Smooth muscle cell (in vitro differentiated cells): ENCODE results near the gene MADD. TPM values are rescaled to one million over a fixed set of nuclear protein-coding genes. Genes with fewer than 3 reads are reported as not detected.
A peak's percentile ranks its signal among the peaks of the same experiment; 100 is the strongest.

ENCODE experiments used
- DNase-seq: peaks from one replicate; lab custom pipeline; 2025; ENCODE audit not compliant: unreplicated experiment; lab: John Stamatoyannopoulos, UW
- H2AFZ ChIP-seq: fragments of 200-600 bp; sonication (generic); 2 replicates; pipeline ENCODE4 v1.6.0; 2016; ENCODE audit warnings: antibody characterized with exemption, low read depth, mild to moderate bottlenecking
- H3F3A ChIP-seq: fragments of 200-600 bp; sonication (generic); 2 replicates; pipeline ENCODE4 v1.6.0; 2017; ENCODE audit warnings: antibody characterized with exemption, low read depth
- H3K27ac ChIP-seq: fragments of 200-600 bp; sonication (generic); 2 replicates; pipeline ENCODE4 v1.5.1; 2016; ENCODE audit warnings: low read depth, mild to moderate bottlenecking
- H3K27me3 ChIP-seq: fragments of 200-600 bp; sonication (generic); 2 replicates; pipeline ENCODE4 v1.6.1; 2016; ENCODE audit warnings: low read depth, mild to moderate bottlenecking
- H3K36me3 ChIP-seq: fragments of 200-600 bp; sonication (generic); 2 replicates; pipeline ENCODE4 v1.5.1; 2016; ENCODE audit warnings: low read depth
- H3K4me1 ChIP-seq: fragments of 200-600 bp; sonication (generic); 2 replicates; pipeline ENCODE4 v1.5.1; 2016; ENCODE audit warnings: low read depth
- H3K4me2 ChIP-seq: fragments of 200-600 bp; sonication (generic); 2 replicates; pipeline ENCODE4 v1.6.0; 2016; ENCODE audit warnings: mild to moderate bottlenecking
- H3K4me3 ChIP-seq: fragments of 200-600 bp; sonication (generic); 2 replicates; pipeline ENCODE4 v1.5.1; 2016; ENCODE audit warnings: mild to moderate bottlenecking
- H3K79me2 ChIP-seq: fragments of 200-600 bp; sonication (generic); 2 replicates; pipeline ENCODE4 v1.6.0; 2016; ENCODE audit warnings: low read depth, mild to moderate bottlenecking
- H3K9ac ChIP-seq: fragments of 200-600 bp; sonication (generic); 2 replicates; pipeline ENCODE4 v1.6.0; 2016; ENCODE audit warnings: low read depth
- H3K9me3 ChIP-seq: fragments of 200-600 bp; sonication (generic); replicated peaks from 2 replicates; pipeline ENCODE4 v1.5.1; 2016; ENCODE audit warnings: low read depth
- H4K20me1 ChIP-seq: fragments of 200-600 bp; sonication (generic); 2 replicates; pipeline ENCODE4 v1.6.0; 2016; ENCODE audit warnings: low read depth
- WGBS: methylation state at CpG from one replicate; pipeline ENCODE4 v1.1.7; 2016; ENCODE audit warnings: low lambda C conversion rate; 5-methylcytosine and 5-hydroxymethylcytosine counted together
- polyA plus RNA-seq: library from polyadenylated mRNA; unstranded; fragments of >200 nt; fragmentation: Nextera tagmentation; extraction: Ambion mirVana; gene quantifications from 2 replicates; pipeline ENCODE4 v1.2.1, GENCODE V29; 2016
- total RNA-seq: library from RNA; depleted of rRNA; stranded (reverse); fragments of >200 nt; gene quantifications from 2 replicates; pipeline ENCODE4 v1.2.3, GENCODE V29; 2014
- TF ChIP-seq, protein P1 (sequence below): fragments of 200-600 bp; sonication (generic); IDR thresholded peaks from 2 replicates; pipeline ENCODE4 v1.5.1; 2017; ENCODE audit warnings: borderline replicate concordance, mild to moderate bottlenecking, antibody characterized with exemption; ENCODE audit not compliant: insufficient read depth, poor library complexity, severe bottlenecking

Gene MADD
- total and polyA plus RNA-seq, 2 experiments from 2014 or later, result 13.1 to 24.2 TPM

DNA sequence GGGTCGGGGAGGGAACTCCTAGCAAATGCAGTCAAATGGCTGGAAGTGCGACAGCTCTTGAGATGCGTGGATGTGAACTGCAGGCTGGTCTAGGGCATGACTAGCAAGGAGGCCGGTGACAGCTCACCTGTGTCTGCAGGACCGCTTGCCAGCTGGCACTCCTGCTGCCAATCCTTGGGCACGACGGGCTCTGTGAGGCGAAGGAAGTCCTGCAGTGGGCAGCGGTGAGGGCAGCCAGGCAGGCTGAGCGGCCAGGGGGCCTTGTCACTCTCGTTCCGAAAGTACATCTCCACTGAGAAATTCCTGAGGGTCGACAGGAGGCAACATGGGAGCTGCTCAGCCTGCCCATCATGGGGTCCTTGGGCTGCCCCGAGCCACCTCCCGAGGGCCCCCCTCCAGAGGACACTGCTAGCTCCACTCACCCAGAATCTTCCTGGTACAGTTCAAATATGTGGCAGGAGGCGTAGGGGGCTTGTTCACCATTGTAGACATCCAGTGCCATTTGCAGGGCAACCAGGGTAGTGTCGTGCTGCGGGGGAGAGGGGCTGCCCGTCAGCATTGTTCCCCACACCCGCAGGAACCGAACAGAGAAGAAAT, 27.2 kb upstream of the MADD start:
- TF ChIP-seq, protein P1, sequence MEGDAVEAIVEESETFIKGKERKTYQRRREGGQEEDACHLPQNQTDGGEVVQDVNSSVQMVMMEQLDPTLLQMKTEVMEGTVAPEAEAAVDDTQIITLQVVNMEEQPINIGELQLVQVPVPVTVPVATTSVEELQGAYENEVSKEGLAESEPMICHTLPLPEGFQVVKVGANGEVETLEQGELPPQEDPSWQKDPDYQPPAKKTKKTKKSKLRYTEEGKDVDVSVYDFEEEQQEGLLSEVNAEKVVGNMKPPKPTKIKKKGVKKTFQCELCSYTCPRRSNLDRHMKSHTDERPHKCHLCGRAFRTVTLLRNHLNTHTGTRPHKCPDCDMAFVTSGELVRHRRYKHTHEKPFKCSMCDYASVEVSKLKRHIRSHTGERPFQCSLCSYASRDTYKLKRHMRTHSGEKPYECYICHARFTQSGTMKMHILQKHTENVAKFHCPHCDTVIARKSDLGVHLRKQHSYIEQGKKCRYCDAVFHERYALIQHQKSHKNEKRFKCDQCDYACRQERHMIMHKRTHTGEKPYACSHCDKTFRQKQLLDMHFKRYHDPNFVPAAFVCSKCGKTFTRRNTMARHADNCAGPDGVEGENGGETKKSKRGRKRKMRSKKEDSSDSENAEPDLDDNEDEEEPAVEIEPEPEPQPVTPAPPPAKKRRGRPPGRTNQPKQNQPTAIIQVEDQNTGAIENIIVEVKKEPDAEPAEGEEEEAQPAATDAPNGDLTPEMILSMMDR, result no peak
- no peak for DNase-seq
- H3K27ac ChIP-seq, result peak overlapping the region; percentile 70
- no peak overlapping the region for H3K9ac ChIP-seq
- H3K9me3 ChIP-seq, result no peaks in the 10 kb centered on the region
- WGBS, result 94% methylated on average over 21 of the region's 21 CpGs
- no peak overlapping the region for H2AFZ ChIP-seq
- H4K20me1 ChIP-seq, result no peaks in the 10 kb centered on the region
- no peaks in the 10 kb centered on the region for H3K4me1 ChIP-seq
- no peaks in the 10 kb centered on the region for H3K36me3 ChIP-seq
- H3F3A ChIP-seq, result no peaks in the 10 kb centered on the region
- no peaks in the 10 kb centered on the region for H3K27me3 ChIP-seq
- H3K4me2 ChIP-seq, result no peak overlapping the region
- no peak overlapping the region for H3K4me3 ChIP-seq
- H3K79me2 ChIP-seq, result no peaks in the 10 kb centered on the region

DNA sequence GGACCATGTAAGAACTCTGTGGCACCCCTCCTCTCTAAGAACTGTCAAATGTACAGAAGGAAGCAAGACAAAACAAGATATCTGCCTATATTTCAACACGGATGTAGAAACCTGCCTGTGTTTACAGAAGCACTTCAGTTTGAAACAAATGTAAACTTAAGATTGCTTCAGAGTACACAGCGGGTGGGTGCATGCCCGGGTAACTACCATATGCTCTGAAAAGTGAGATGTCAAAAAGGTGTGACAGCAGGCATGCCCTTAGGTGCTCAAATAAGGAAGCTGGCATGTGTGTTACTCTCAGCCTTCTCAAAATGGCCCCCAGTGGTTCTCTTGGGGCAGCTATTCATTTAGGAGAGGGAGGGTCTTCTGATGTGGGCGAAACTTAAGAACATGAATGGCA, 26.5 kb upstream of the MADD start:
- Histone ChIP-seq H3K9ac (no peak overlapping the region), H3K4me2 (no peak overlapping the region), H2AFZ (no peak overlapping the region), H3K4me1 (no peaks in the 10 kb centered on the region), H3F3A (no peaks in the 10 kb centered on the region), H3K4me3 (no peak overlapping the region), H3K27ac (no peak overlapping the region), H3K27me3 (no peaks in the 10 kb centered on the region), H3K9me3 (no peaks in the 10 kb centered on the region), H3K79me2 (no peaks in the 10 kb centered on the region), H3K36me3 (no peaks in the 10 kb centered on the region), H4K20me1 (no peaks in the 10 kb centered on the region)
- no peak for DNase-seq
- WGBS, result 90% methylated on average over 4 of the region's 4 CpGs
- TF ChIP-seq, protein P1, result no peak

- no peaks in the 10 kb centered on the region for H3K79me2 ChIP-seq
- no peak overlapping the region for H3K4me2 ChIP-seq
- H3K27me3 ChIP-seq, result no peaks in the 10 kb centered on the region
- H3F3A ChIP-seq, result no peaks in the 10 kb centered on the region
- no peak overlapping the region for H2AFZ ChIP-seq
- no peak overlapping the region for H3K9ac ChIP-seq
- no peak overlapping the region for H3K27ac ChIP-seq
- H3K4me3 ChIP-seq, result no peak overlapping the region
- no peaks in the 10 kb centered on the region for H3K4me1 ChIP-seq
- TF ChIP-seq, protein P1, result no peak
- no peaks in the 10 kb centered on the region for H4K20me1 ChIP-seq
- no peaks in the 10 kb centered on the region for H3K36me3 ChIP-seq
- DNase-seq, result no peak
- WGBS, result 87% methylated on average over 23 of the region's 23 CpGs
- H3K9me3 ChIP-seq, result no peaks in the 10 kb centered on the region
These were observed 25.2 kb upstream of the MADD start for GRCh38 chr11:47244448-47245350.
